Fibroblast of the aortic adventitia (primary cell): ENCODE measurements around the gene PGP. TPM values are rescaled to one million over a fixed set of nuclear protein-coding genes. Genes with fewer than 3 reads are reported as not detected.
"Not testable (repeated sequence)": the region's sequence is repeated elsewhere in the genome, so short reads cannot be mapped to it uniquely, and the experiment has no call there.

Experiments
- DNase-seq: peaks from one replicate; pipeline ENCODE4 v3.0.0-alpha.2; 2010; ENCODE audit warnings: low read depth
- H3K4me3 ChIP-seq: 2 replicates; pipeline ENCODE4 v1.5.1; 2011; ENCODE audit warnings: low read depth, mild to moderate bottlenecking, control low read depth, low read length, moderate library complexity
- total RNA-seq: library from RNA; depleted of rRNA; stranded (reverse); fragments of >200 nt; gene quantifications from 2 replicates; pipeline ENCODE4 v1.2.3, GENCODE V29; 2012; ENCODE audit warnings: low replicate concordance
- TF ChIP-seq, protein P1 (sequence below): IDR thresholded peaks from 2 replicates; pipeline ENCODE4 v1.5.1; 2011; ENCODE audit warnings: mild to moderate bottlenecking, low read length, control low read depth, inconsistent platforms; ENCODE audit not compliant: insufficient read depth

The PGP gene, protein sequence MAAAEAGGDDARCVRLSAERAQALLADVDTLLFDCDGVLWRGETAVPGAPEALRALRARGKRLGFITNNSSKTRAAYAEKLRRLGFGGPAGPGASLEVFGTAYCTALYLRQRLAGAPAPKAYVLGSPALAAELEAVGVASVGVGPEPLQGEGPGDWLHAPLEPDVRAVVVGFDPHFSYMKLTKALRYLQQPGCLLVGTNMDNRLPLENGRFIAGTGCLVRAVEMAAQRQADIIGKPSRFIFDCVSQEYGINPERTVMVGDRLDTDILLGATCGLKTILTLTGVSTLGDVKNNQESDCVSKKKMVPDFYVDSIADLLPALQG
- total RNA-seq: 7.6 and 11.3 TPM in 2 replicates

DNA sequence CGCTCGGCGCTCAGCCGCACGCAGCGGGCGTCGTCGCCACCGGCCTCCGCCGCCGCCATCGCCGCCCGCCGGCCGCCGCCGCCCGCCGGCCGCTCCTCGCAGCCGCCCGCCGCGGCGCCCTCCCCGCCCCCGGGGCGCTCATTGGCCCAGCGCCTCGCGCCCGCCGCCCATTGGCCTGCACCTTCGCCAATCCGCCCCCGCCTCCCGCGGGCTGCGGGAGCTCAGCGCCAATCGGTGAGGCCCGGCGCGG is at the start of gene PGP:
Gene PGP, minus strand, starts transcription at position 122 of the 250 bp plus-strand sequence. Its CDS starts 63 bp downstream, at position 59.
- TF ChIP-seq, protein P1, sequence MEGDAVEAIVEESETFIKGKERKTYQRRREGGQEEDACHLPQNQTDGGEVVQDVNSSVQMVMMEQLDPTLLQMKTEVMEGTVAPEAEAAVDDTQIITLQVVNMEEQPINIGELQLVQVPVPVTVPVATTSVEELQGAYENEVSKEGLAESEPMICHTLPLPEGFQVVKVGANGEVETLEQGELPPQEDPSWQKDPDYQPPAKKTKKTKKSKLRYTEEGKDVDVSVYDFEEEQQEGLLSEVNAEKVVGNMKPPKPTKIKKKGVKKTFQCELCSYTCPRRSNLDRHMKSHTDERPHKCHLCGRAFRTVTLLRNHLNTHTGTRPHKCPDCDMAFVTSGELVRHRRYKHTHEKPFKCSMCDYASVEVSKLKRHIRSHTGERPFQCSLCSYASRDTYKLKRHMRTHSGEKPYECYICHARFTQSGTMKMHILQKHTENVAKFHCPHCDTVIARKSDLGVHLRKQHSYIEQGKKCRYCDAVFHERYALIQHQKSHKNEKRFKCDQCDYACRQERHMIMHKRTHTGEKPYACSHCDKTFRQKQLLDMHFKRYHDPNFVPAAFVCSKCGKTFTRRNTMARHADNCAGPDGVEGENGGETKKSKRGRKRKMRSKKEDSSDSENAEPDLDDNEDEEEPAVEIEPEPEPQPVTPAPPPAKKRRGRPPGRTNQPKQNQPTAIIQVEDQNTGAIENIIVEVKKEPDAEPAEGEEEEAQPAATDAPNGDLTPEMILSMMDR: no peak
- peak within 1 kb of the TSS; percentile 80 for H3K4me3 ChIP-seq
- no peak for DNase-seq

DNA sequence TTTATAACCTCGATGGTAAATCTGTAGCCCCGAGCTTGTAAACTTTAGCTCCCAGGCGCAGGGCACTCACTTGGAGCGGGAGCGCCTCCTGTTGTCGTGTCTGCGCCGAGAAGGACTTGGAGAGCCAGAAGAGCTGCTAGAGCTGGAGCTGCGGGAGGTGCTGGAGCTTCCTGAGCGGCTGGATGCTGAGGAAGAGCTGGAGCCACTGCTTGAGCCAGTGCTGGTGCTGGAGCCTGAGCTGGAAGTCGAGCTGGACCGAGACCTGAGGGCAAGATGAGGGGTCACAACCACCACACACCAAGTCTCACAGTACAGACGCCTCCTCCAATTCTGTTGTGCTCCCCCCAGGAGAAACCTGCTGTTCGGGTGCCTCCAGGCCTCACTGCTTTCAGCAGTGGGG is 48.4 kb upstream of the PGP start:
- H3K4me3 ChIP-seq, DNase-seq: not testable (repeated sequence)

DNA sequence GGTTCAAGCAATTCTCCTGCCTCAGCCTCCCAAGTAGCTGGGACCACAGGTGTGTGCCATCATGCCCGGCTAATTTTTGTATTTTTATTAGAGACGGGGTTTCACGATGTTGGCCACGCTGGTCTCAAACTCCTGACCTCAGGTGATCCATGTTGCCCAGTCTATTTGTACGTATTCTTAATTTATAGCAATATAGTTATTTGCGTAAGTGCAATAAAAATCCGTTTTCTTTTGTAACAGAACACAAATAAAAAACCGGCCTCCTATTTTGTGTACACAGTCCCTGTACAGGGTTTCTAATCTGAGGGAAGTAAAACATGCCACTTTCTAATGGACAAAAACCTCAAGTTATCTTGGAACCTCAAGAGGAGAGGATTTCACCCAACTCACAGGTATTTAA is 45.6 kb upstream of the PGP start:
- no peak overlapping the region for H3K4me3 ChIP-seq
- DNase-seq: no peak
- TF ChIP-seq, protein P1: no peak

DNA sequence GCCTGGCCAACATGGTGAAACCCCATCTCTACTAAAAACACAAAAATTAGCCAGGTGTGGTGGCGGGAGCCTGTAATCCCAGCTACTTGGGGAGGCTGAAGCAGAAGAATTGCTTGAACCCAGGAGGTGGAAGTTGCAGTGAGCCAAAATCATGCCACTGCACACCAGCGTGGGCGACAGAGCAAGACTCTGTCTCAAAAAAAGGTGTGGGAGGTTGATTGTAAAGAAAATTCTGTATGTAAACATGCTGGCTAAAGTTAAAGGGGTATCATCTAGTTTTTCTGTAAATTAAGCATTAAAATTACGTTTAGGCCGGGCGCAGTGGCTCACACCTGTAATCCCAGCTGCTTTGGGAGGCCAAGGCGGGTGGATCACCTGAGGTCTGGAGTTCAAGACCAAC is 43.9 kb upstream of the PGP start:
- DNase-seq: not testable (repeated sequence)

DNA sequence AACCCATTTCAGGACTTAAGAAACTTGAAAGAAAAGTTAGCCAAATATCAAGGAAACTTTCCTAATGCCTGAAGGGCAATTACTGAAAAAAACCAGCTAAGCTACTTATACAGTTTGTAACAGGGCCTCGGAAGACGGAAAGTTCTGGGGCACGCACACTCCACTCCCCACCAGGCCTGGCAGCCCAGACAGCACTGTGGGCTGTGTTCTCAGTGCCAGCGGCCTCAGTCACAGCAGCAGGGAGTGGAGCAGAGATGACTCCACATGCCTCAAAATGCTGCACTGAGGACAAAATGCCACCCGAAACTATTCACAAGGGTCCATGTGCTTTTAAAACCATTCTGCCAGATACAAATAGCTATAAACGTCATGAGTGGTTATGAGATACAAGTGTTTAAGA is 43.1 kb upstream of the PGP start:
- no peak for DNase-seq
- no peak overlapping the region for H3K4me3 ChIP-seq
- TF ChIP-seq, protein P1: no peak

More for the DNA sequence above, 43.9 kb upstream of the PGP start:
- H3K4me3 ChIP-seq: not testable (repeated sequence)

DNA sequence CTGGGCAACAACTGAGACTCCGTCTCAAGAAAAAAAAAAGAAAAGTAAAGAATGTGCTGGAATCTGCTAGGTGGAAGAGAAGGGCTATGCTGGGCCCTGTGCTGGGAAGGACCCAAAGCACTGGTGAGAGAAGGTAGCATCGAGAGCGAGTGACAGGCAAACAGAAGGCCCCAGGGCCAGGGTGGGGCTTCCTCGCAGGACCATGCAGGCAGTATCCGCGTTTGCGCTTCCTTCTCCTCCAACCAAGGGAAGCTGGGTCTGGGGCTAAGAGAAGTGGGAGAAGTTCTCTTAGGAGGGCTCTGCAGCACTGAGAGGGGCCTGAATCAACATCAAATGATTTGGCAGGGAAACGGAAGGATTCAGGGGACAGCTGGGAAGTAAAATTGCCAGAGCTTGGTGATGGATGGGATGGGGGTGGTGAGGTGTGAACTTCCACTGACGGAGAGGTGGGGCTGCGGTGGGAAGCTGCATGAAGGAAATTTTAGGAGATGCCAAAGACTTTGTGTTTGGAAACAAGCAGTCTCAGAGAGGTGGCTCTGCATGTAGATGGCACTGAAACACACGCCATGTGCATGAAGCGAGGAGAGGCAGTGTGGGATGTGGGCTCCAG is 42.0 kb upstream of the PGP start:
- DNase-seq: no peak
- no peak overlapping the region for H3K4me3 ChIP-seq
- TF ChIP-seq, protein P1: no peak

DNA sequence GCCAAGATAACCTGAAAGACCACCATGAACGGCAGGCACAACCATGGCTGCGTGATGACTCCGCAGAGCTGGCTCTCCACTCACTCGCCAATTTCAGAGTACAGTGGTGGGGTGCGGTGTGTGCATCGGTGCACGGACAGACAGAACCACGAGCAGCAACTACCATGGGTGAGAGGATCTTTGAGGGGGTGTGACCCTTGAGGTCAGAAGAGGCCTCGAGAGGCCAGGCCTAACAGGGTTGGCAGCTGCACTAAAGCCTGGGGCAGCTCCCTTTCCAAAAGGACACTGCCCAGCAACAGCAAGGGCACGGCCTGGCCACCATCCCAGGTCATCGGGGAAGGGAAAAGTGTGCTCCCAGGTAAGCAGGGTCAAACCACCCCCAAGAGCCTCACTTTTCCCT is 38.7 kb upstream of the PGP start:
- no peak overlapping the region for H3K4me3 ChIP-seq
- no peak for DNase-seq
- TF ChIP-seq, protein P1: no peak

DNA sequence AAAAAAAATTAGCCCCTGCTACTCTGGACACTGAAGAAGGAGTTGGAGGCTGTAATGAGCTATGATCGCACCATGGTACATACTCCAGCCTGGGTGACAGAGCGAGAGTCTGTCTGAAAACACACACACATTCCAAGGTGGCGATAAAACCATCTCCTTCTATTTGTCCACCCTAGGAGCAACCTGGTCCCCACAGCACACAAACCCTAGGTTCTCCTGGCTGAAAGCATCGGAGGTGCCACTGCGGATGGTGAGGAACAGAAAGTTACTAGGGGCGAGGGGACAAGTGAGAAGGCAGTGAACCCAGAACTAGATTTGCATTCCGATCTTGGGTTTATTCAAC is 38.1 kb upstream of the PGP start:
- TF ChIP-seq, protein P1: no peak
- no peak for DNase-seq
- no peak overlapping the region for H3K4me3 ChIP-seq
